NCI-H2081 (cell line): ENCODE results near the gene SH3BP4.
A peak's percentile ranks its signal among the peaks of the same experiment; 100 is the strongest.

Experiments
- DNase-seq, 2 experiments: peaks; one replicate each; lab custom pipeline; 2025; lab: John Stamatoyannopoulos, UW

SH3BP4 gene

GRCh38 chr2:235042576-235043515, 91.0 kb downstream of the SH3BP4 start:
- DNase-seq, result no peak

- no peak for DNase-seq
These were observed 92.1 kb downstream of the SH3BP4 start for GRCh38 chr2:235043762-235044500.

GRCh38 chr2:235044501-235045271, 92.9 kb downstream of the SH3BP4 start:
- DNase-seq, result no peak

GRCh38 chr2:235045336-235045972, 93.6 kb downstream of the SH3BP4 start:
- DNase-seq, result no peak

GRCh38 chr2:235045973-235046343, 94.1 kb downstream of the SH3BP4 start:
- DNase-seq, result no peak

GRCh38 chr2:235046589-235046988, 94.8 kb downstream of the SH3BP4 start:
- no peak for DNase-seq

GRCh38 chr2:235047171-235048160, 95.6 kb downstream of the SH3BP4 start:
- DNase-seq, result no peak

- peak in 1 of 2 experiments; percentile 28 for DNase-seq
These were observed 96.7 kb downstream of the SH3BP4 start for GRCh38 chr2:235048549-235048948.

GRCh38 chr2:235049069-235049468, 97.3 kb downstream of the SH3BP4 start:
- peak; percentile 29 to 60 for DNase-seq

- no peak for DNase-seq
These were observed 97.9 kb downstream of the SH3BP4 start for GRCh38 chr2:235049719-235050118.

GRCh38 chr2:235050980-235051351, 99.1 kb downstream of the SH3BP4 start:
- peak; percentile 98 to 99 for DNase-seq

- DNase-seq, result peak in 1 of 2 experiments; percentile 15
These were observed 99.8 kb downstream of the SH3BP4 start for GRCh38 chr2:235051436-235052260.

- DNase-seq, result no peak
These were observed 100.9 kb downstream of the SH3BP4 start for GRCh38 chr2:235052514-235053354.

- DNase-seq, result no peak
These were observed 101.8 kb downstream of the SH3BP4 start for GRCh38 chr2:235053651-235054050.

- DNase-seq, result no peak
These were observed 102.7 kb downstream of the SH3BP4 start for GRCh38 chr2:235054475-235054874.

GRCh38 chr2:235054919-235055318, 103.1 kb downstream of the SH3BP4 start:
- no peak for DNase-seq

- DNase-seq, result peak in 1 of 2 experiments; percentile 47
These were observed 104.2 kb downstream of the SH3BP4 start for GRCh38 chr2:235055891-235056516.

GRCh38 chr2:235056768-235057167, 105.0 kb downstream of the SH3BP4 start:
- DNase-seq, result no peak
